ENCODE measurements around the gene ABCC3.

DNA sequence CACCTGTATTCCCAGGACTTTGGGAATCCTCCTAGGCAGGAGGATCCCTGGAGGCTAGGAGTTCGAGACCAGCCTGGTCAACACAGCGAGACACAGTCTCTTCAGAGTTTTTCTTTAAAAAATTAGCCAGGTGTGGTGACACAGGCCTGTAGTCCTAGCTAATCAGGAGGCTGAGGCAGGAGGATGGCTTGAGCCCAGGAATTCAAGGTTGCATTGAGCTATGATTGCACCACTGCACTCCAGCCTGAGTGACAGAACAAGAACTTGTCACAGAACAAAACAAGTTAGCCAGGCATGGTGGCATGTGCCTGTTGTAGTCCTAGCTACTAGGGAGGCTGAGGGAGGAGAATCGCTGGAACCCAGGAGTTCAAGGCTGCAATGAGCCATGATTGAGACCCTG is 48.3 kb downstream of the ABCC3 start:
- TF ChIP-seq, protein P1, sequence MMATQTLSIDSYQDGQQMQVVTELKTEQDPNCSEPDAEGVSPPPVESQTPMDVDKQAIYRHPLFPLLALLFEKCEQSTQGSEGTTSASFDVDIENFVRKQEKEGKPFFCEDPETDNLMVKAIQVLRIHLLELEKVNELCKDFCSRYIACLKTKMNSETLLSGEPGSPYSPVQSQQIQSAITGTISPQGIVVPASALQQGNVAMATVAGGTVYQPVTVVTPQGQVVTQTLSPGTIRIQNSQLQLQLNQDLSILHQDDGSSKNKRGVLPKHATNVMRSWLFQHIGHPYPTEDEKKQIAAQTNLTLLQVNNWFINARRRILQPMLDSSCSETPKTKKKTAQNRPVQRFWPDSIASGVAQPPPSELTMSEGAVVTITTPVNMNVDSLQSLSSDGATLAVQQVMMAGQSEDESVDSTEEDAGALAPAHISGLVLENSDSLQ (IDR thresholded peaks at IDR 0.05), result no peak
- no peak for TF ChIP-seq CTBP1 (IDR thresholded peaks at IDR 0.05; ENCODE audit: borderline replicate concordance)

Measured in HEK293T (cell line).